ENCODE data around the gene IGFBPL1. TPM values are rescaled to one million over a fixed set of nuclear protein-coding genes. Genes with fewer than 3 reads are reported as not detected.

Gene IGFBPL1
- polyA plus RNA-seq, 2 of the 4 experiments (the other 2 are of a cell fraction): 2.5 to 2.7 TPM

- H3K4me1 ChIP-seq: 0 out of 3 replicates have a peak, but pooled peaks cover 4% of the 10 kb centered on the region
- ATAC-seq (no peak), DNase-seq (ENCODE audit: low read depth in 1 of 2, low spot score in 1 of 2) (no peak), FAIRE-seq (no peak)
- TF ChIP-seq KDM1A (IDR thresholded peaks at IDR 0.05; ENCODE audit: low read depth): no peak
- TF ChIP-seq NFE2L2 (conservative IDR thresholded peaks at IDR 0.05; ENCODE audit: low read length): no peak
- TF ChIP-seq POLR2AphosphoS2 (conservative IDR thresholded peaks at IDR 0.05; ENCODE audit: low read length): no peak
- no peak for TF ChIP-seq REST (IDR thresholded peaks at IDR 0.05)
- TF ChIP-seq NPAS2 (CRISPR knock-in tag; IDR thresholded peaks at IDR 0.05; ENCODE audit: borderline replicate concordance): no peak
- TF ChIP-seq CBX8 (IDR thresholded peaks at IDR 0.05): no peak
- TF ChIP-seq ZC3H11A (IDR thresholded peaks at IDR 0.05): no peak
- no peak for TF ChIP-seq FOXS1 (CRISPR knock-in tag; IDR thresholded peaks at IDR 0.05)
- TF ChIP-seq EP300 (IDR thresholded peaks at IDR 0.05): no peak
- no peak for TF ChIP-seq KDM5A (IDR thresholded peaks at IDR 0.05)
- no peak for TF ChIP-seq ZNF302 (CRISPR knock-in tag; IDR thresholded peaks at IDR 0.05)
- no peak for TF ChIP-seq MAFK (IDR thresholded peaks at IDR 0.05; ENCODE audit: partially characterized antibody)
- TF ChIP-seq RFX5 (IDR thresholded peaks at IDR 0.05): no peak
- no peaks in the 10 kb centered on the region for H3K9me3 ChIP-seq
- 53% methylated on average over 9 of the region's 9 CpGs for WGBS (ENCODE audit: missing lambda C conversion rate)
- POLR2A ChIA-PET: no interaction called here
- no peak overlapping the region for H3K27ac ChIP-seq
- CTCF ChIA-PET: interaction anchor here (0.9 to 2.2 kb wide), 7 partner anchors 11 to 708 kb away, joined by 3 to 19 read pairs (median 4); partner anchors contain the start of gene FRMPD1
- no peak overlapping the region for H3K4me2 ChIP-seq
- H3K4me3 ChIP-seq: no peak overlapping the region
Observed at GRCh38 chr9:38358390-38359296, 65.6 kb downstream of the IGFBPL1 start.

- ChIA-PET CTCF (interaction anchor here (0.9 to 2.2 kb wide), 8 partner anchors 10 to 453 kb away, joined by 3 to 19 read pairs (median 4); no protein-coding TSS in a partner anchor), POLR2A (interaction anchor here (0.8 kb wide), 1 partner anchor 572 kb away, joined by 3 read pairs; the partner anchor contains the start of gene EXOSC3)
- Histone ChIP-seq H3K4me1 (no peaks in the 10 kb centered on the region), H3K9me3 (no peaks in the 10 kb centered on the region), H3K27ac (no peak overlapping the region), H3K4me3 (no peak overlapping the region), H3K4me2 (no peak overlapping the region)
- WGBS (ENCODE audit: missing lambda C conversion rate): 86% methylated on average over 5 of the region's 5 CpGs
- FAIRE-seq: no peak
- TF ChIP-seq NPAS2 (CRISPR knock-in tag; IDR thresholded peaks at IDR 0.05; ENCODE audit: borderline replicate concordance) (no peak), FOSL2 (IDR thresholded peaks at IDR 0.05) (no peak), FOSL2 (CRISPR knock-in tag; IDR thresholded peaks at IDR 0.05) (no peak), TFCP2L1 (CRISPR knock-in tag; IDR thresholded peaks at IDR 0.05) (no peak), SREBF2 (IDR thresholded peaks at IDR 0.05) (no peak), PBX3 (IDR thresholded peaks at IDR 0.05) (no peak), RARB (CRISPR knock-in tag; IDR thresholded peaks at IDR 0.05) (no peak), ZFP36 (IDR thresholded peaks at IDR 0.05; ENCODE audit: borderline replicate concordance, partially characterized antibody) (no peak), HEYL (CRISPR knock-in tag; IDR thresholded peaks at IDR 0.05) (no peak), MAFK (IDR thresholded peaks at IDR 0.05; ENCODE audit: partially characterized antibody) (no peak), ZSCAN20 (CRISPR knock-in tag; IDR thresholded peaks at IDR 0.05) (no peak)
- DNase-seq (ENCODE audit: low read depth in 1 of 2, low spot score in 1 of 2): no peak
- no peak for ATAC-seq
Observed at GRCh38 chr9:38357350-38358114, 66.7 kb downstream of the IGFBPL1 start.
